Measurements from ENCODE around the gene AURKA. TPM values are rescaled to one million over a fixed set of nuclear protein-coding genes. Genes with fewer than 3 reads are reported as not detected.

Gene AURKA
- total and polyA plus RNA-seq, 2 experiments from 2014 or later, result 75.8 to 82.0 TPM

GRCh38 chr20:56412473-56412790 is 20.4 kb upstream of the AURKA start:
- H3K27me3 Mint-ChIP-seq (ENCODE audit: insufficient read depth, low read depth, poor library complexity), result no peaks in the 10 kb centered on the region
- Histone ChIP-seq H3K27me3 (ENCODE audit: insufficient read depth) (no peaks in the 10 kb centered on the region), H3K4me2 (no peak overlapping the region), H3K4me1 (ENCODE audit: insufficient read depth) (no peaks in the 10 kb centered on the region), H3K36me3 (ENCODE audit: insufficient read depth) (no peaks in the 10 kb centered on the region), H2AFZ (no peak overlapping the region), H3K9me2 (ENCODE audit: insufficient read depth) (no peaks in the 10 kb centered on the region), H3K4me3 (no peak overlapping the region), H4K20me1 (replicated peaks; ENCODE audit: insufficient read depth) (no peaks in the 10 kb centered on the region), H3K27ac (ENCODE audit: low read depth) (no peak overlapping the region), H3K79me2 (replicated peaks; ENCODE audit: insufficient read depth) (no peaks in the 10 kb centered on the region), H3F3A (replicated peaks; ENCODE audit: low read depth) (no peaks in the 10 kb centered on the region)
- H3K4me3 Mint-ChIP-seq, result no peak overlapping the region
- no peaks in the 10 kb centered on the region for H3K9me3 Mint-ChIP-seq
- H3K27ac Mint-ChIP-seq, result no peak overlapping the region
- DNase-seq (ENCODE audit: low spot score) (no peak), ATAC-seq (no peak)
- TF ChIP-seq, protein P1, sequence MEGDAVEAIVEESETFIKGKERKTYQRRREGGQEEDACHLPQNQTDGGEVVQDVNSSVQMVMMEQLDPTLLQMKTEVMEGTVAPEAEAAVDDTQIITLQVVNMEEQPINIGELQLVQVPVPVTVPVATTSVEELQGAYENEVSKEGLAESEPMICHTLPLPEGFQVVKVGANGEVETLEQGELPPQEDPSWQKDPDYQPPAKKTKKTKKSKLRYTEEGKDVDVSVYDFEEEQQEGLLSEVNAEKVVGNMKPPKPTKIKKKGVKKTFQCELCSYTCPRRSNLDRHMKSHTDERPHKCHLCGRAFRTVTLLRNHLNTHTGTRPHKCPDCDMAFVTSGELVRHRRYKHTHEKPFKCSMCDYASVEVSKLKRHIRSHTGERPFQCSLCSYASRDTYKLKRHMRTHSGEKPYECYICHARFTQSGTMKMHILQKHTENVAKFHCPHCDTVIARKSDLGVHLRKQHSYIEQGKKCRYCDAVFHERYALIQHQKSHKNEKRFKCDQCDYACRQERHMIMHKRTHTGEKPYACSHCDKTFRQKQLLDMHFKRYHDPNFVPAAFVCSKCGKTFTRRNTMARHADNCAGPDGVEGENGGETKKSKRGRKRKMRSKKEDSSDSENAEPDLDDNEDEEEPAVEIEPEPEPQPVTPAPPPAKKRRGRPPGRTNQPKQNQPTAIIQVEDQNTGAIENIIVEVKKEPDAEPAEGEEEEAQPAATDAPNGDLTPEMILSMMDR (conservative IDR thresholded peaks at IDR 0.05; ENCODE audit: low read depth in 2 of 2), result no peak
- no peak for TF ChIP-seq JUNB (IDR thresholded peaks at IDR 0.05; ENCODE audit: unreplicated experiment)
- TF ChIP-seq ZNF331 (CRISPR knock-in tag; IDR thresholded peaks at IDR 0.05; ENCODE audit: low read depth), result no peak
- no peak for TF ChIP-seq CREB1 (CRISPR knock-in tag; IDR thresholded peaks at IDR 0.05; ENCODE audit: low read depth)
- TF ChIP-seq, protein P2, sequence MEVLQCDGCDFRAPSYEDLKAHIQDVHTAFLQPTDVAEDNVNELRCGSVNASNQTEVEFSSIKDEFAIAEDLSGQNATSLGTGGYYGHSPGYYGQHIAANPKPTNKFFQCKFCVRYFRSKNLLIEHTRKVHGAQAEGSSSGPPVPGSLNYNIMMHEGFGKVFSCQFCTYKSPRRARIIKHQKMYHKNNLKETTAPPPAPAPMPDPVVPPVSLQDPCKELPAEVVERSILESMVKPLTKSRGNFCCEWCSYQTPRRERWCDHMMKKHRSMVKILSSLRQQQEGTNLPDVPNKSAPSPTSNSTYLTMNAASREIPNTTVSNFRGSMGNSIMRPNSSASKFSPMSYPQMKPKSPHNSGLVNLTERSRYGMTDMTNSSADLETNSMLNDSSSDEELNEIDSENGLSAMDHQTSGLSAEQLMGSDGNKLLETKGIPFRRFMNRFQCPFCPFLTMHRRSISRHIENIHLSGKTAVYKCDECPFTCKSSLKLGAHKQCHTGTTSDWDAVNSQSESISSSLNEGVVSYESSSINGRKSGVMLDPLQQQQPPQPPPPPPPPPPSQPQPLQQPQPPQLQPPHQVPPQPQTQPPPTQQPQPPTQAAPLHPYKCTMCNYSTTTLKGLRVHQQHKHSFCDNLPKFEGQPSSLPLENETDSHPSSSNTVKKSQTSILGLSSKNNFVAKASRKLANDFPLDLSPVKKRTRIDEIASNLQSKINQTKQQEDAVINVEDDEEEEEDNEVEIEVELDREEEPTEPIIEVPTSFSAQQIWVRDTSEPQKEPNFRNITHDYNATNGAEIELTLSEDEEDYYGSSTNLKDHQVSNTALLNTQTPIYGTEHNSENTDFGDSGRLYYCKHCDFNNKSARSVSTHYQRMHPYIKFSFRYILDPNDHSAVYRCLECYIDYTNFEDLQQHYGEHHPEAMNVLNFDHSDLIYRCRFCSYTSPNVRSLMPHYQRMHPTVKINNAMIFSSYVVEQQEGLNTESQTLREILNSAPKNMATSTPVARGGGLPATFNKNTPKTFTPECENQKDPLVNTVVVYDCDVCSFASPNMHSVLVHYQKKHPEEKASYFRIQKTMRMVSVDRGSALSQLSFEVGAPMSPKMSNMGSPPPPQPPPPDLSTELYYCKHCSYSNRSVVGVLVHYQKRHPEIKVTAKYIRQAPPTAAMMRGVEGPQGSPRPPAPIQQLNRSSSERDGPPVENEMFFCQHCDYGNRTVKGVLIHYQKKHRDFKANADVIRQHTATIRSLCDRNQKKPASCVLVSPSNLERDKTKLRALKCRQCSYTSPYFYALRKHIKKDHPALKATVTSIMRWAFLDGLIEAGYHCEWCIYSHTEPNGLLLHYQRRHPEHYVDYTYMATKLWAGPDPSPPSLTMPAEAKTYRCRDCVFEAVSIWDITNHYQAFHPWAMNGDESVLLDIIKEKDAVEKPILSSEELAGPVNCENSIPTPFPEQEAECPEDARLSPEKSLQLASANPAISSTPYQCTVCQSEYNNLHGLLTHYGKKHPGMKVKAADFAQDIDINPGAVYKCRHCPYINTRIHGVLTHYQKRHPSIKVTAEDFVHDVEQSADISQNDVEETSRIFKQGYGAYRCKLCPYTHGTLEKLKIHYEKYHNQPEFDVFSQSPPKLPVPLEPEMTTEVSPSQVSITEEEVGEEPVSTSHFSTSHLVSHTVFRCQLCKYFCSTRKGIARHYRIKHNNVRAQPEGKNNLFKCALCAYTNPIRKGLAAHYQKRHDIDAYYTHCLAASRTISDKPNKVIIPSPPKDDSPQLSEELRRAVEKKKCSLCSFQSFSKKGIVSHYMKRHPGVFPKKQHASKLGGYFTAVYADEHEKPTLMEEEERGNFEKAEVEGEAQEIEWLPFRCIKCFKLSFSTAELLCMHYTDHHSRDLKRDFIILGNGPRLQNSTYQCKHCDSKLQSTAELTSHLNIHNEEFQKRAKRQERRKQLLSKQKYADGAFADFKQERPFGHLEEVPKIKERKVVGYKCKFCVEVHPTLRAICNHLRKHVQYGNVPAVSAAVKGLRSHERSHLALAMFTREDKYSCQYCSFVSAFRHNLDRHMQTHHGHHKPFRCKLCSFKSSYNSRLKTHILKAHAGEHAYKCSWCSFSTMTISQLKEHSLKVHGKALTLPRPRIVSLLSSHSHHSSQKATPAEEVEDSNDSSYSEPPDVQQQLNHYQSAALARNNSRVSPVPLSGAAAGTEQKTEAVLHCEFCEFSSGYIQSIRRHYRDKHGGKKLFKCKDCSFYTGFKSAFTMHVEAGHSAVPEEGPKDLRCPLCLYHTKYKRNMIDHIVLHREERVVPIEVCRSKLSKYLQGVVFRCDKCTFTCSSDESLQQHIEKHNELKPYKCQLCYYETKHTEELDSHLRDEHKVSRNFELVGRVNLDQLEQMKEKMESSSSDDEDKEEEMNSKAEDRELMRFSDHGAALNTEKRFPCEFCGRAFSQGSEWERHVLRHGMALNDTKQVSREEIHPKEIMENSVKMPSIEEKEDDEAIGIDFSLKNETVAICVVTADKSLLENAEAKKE (CRISPR knock-in tag; IDR thresholded peaks at IDR 0.05), result no peak
- TF ChIP-seq STAT1 (IDR thresholded peaks at IDR 0.05; ENCODE audit: unreplicated experiment), result no peak
- TF ChIP-seq POLR2AphosphoS5 (IDR thresholded peaks at IDR 0.05; ENCODE audit: low read depth), result no peak
- no peak for TF ChIP-seq EZH2phosphoT487 (IDR thresholded peaks at IDR 0.05; ENCODE audit: unreplicated experiment)
- TF ChIP-seq, protein P3, sequence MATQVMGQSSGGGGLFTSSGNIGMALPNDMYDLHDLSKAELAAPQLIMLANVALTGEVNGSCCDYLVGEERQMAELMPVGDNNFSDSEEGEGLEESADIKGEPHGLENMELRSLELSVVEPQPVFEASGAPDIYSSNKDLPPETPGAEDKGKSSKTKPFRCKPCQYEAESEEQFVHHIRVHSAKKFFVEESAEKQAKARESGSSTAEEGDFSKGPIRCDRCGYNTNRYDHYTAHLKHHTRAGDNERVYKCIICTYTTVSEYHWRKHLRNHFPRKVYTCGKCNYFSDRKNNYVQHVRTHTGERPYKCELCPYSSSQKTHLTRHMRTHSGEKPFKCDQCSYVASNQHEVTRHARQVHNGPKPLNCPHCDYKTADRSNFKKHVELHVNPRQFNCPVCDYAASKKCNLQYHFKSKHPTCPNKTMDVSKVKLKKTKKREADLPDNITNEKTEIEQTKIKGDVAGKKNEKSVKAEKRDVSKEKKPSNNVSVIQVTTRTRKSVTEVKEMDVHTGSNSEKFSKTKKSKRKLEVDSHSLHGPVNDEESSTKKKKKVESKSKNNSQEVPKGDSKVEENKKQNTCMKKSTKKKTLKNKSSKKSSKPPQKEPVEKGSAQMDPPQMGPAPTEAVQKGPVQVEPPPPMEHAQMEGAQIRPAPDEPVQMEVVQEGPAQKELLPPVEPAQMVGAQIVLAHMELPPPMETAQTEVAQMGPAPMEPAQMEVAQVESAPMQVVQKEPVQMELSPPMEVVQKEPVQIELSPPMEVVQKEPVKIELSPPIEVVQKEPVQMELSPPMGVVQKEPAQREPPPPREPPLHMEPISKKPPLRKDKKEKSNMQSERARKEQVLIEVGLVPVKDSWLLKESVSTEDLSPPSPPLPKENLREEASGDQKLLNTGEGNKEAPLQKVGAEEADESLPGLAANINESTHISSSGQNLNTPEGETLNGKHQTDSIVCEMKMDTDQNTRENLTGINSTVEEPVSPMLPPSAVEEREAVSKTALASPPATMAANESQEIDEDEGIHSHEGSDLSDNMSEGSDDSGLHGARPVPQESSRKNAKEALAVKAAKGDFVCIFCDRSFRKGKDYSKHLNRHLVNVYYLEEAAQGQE (IDR thresholded peaks at IDR 0.05; ENCODE audit: unreplicated experiment), result no peak
- TF ChIP-seq EZH2 (IDR thresholded peaks at IDR 0.05; ENCODE audit: low read depth, unreplicated experiment), result no peak
- TF ChIP-seq, protein P4, sequence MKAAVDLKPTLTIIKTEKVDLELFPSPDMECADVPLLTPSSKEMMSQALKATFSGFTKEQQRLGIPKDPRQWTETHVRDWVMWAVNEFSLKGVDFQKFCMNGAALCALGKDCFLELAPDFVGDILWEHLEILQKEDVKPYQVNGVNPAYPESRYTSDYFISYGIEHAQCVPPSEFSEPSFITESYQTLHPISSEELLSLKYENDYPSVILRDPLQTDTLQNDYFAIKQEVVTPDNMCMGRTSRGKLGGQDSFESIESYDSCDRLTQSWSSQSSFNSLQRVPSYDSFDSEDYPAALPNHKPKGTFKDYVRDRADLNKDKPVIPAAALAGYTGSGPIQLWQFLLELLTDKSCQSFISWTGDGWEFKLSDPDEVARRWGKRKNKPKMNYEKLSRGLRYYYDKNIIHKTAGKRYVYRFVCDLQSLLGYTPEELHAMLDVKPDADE (IDR thresholded peaks at IDR 0.05), result no peak
- TF ChIP-seq NANOG (IDR thresholded peaks at IDR 0.05; ENCODE audit: borderline replicate concordance), result no peak
- TF ChIP-seq ZNF114 (CRISPR knock-in tag; IDR thresholded peaks at IDR 0.05), result no peak
- H3K4me1 Mint-ChIP-seq, result no peaks in the 10 kb centered on the region
- peaks cover 9% of the 10 kb centered on the region; the same call in 2 of the 3 replicates for H3K36me3 Mint-ChIP-seq (ENCODE audit: low read depth)
